ENCODE data around the gene CYTL1. TPM values are rescaled to one million over a fixed set of nuclear protein-coding genes. Genes with fewer than 3 reads are reported as not detected.

CYTL1 gene
- total RNA-seq, 1 experiment from 2014 or later: not detected

- H3K9ac ChIP-seq (ENCODE audit: low read length): no peak overlapping the region
- H3K9me3 ChIP-seq (ENCODE audit: low read length): no peaks in the 10 kb centered on the region
- no TSS peak for BruUV-seq (replicated peaks)
- H3K4me1 ChIP-seq (ENCODE audit: insufficient read depth, low read length): peaks cover 22% of the 10 kb centered on the region
- no peaks in the 10 kb centered on the region for H4K20me1 ChIP-seq (ENCODE audit: low read length)
- no peaks in the 10 kb centered on the region for H3K79me2 ChIP-seq (ENCODE audit: low read length)
- H3K36me3 ChIP-seq (ENCODE audit: low read depth, low read length): no peaks in the 10 kb centered on the region
- no peaks in the 10 kb centered on the region for H3K27me3 ChIP-seq (ENCODE audit: low read length)
- no peaks in the 10 kb centered on the region for H3F3A ChIP-seq (ENCODE audit: low read length, unreplicated experiment)
- DNase-seq (no peak), ATAC-seq (no peak)
- ChIA-PET POLR2A (ENCODE audit: unreplicated experiment) (no interaction called here), CTCF (no interaction called here)
- intact Hi-C loops (cut with micrococcal nuclease): no loop called here
- no peak overlapping the region for H3K4me2 ChIP-seq (ENCODE audit: low read length)
- TF ChIP-seq EZH2phosphoT487 (IDR thresholded peaks at IDR 0.05; ENCODE audit: borderline replicate concordance, low read length) (no peak), CTCF (conservative IDR thresholded peaks at IDR 0.05; ENCODE audit: low read depth, low read length) (no peak), EZH2 (IDR thresholded peaks at IDR 0.05; ENCODE audit: low read length, unreplicated experiment) (no peak)
- H3K27ac ChIP-seq (ENCODE audit: low read length): no peak overlapping the region
- no peaks in the 10 kb centered on the region for H3K9me2 ChIP-seq (replicated peaks; ENCODE audit: low read length)
- H2AFZ ChIP-seq (ENCODE audit: low read length): no peak overlapping the region
- no peak overlapping the region for H3K4me3 ChIP-seq (ENCODE audit: low read length)
Measured at GRCh38 chr4:4989083-4989622, 30.1 kb downstream of the CYTL1 start.

- Histone ChIP-seq H3K4me3 (ENCODE audit: low read length) (no peak overlapping the region), H3F3A (ENCODE audit: low read length, unreplicated experiment) (no peaks in the 10 kb centered on the region), H3K36me3 (ENCODE audit: low read depth, low read length) (no peaks in the 10 kb centered on the region), H3K9me3 (ENCODE audit: low read length) (no peaks in the 10 kb centered on the region), H3K4me1 (ENCODE audit: insufficient read depth, low read length) (peaks cover 24% of the 10 kb centered on the region), H3K9ac (ENCODE audit: low read length) (no peak overlapping the region), H3K4me2 (ENCODE audit: low read length) (no peak overlapping the region), H2AFZ (ENCODE audit: low read length) (no peak overlapping the region), H4K20me1 (ENCODE audit: low read length) (no peaks in the 10 kb centered on the region), H3K27me3 (ENCODE audit: low read length) (no peaks in the 10 kb centered on the region), H3K27ac (ENCODE audit: low read length) (no peak overlapping the region), H3K9me2 (replicated peaks; ENCODE audit: low read length) (no peaks in the 10 kb centered on the region), H3K79me2 (ENCODE audit: low read length) (no peaks in the 10 kb centered on the region)
- BruUV-seq (replicated peaks): no TSS peak
- TF ChIP-seq EZH2 (IDR thresholded peaks at IDR 0.05; ENCODE audit: low read length, unreplicated experiment): no peak
- no peak for TF ChIP-seq CTCF (conservative IDR thresholded peaks at IDR 0.05; ENCODE audit: low read depth, low read length)
- no peak for TF ChIP-seq EZH2phosphoT487 (IDR thresholded peaks at IDR 0.05; ENCODE audit: borderline replicate concordance, low read length)
- ATAC-seq (no peak), DNase-seq (no peak)
- CTCF ChIA-PET: no interaction called here
- intact Hi-C loops (cut with micrococcal nuclease): no loop called here
- POLR2A ChIA-PET (ENCODE audit: unreplicated experiment): no interaction called here
Measured at GRCh38 chr4:4987656-4988055, 31.6 kb downstream of the CYTL1 start.

- peak; percentile 22 for DNase-seq
- no peaks in the 10 kb centered on the region for H3K36me3 ChIP-seq (ENCODE audit: low read depth, low read length)
- H3K4me2 ChIP-seq (ENCODE audit: low read length): no peak overlapping the region
- no peak overlapping the region for H3K9ac ChIP-seq (ENCODE audit: low read length)
- peaks cover 23% of the 10 kb centered on the region for H3K4me1 ChIP-seq (ENCODE audit: insufficient read depth, low read length)
- CTCF ChIA-PET: no interaction called here
- intact Hi-C loops (cut with micrococcal nuclease): no loop called here
- H3K27me3 ChIP-seq (ENCODE audit: low read length): no peaks in the 10 kb centered on the region
- H3K79me2 ChIP-seq (ENCODE audit: low read length): no peaks in the 10 kb centered on the region
- no peaks in the 10 kb centered on the region for H3F3A ChIP-seq (ENCODE audit: low read length, unreplicated experiment)
- H3K9me3 ChIP-seq (ENCODE audit: low read length): no peaks in the 10 kb centered on the region
- BruUV-seq (replicated peaks): no TSS peak
- H2AFZ ChIP-seq (ENCODE audit: low read length): no peak overlapping the region
- no peak for ATAC-seq
- H3K9me2 ChIP-seq (replicated peaks; ENCODE audit: low read length): no peaks in the 10 kb centered on the region
- no peaks in the 10 kb centered on the region for H4K20me1 ChIP-seq (ENCODE audit: low read length)
- no peak overlapping the region for H3K27ac ChIP-seq (ENCODE audit: low read length)
- POLR2A ChIA-PET (ENCODE audit: unreplicated experiment): no interaction called here
- no peak for TF ChIP-seq EZH2phosphoT487 (IDR thresholded peaks at IDR 0.05; ENCODE audit: borderline replicate concordance, low read length)
- TF ChIP-seq CTCF (conservative IDR thresholded peaks at IDR 0.05; ENCODE audit: low read depth, low read length): no peak
- no peak for TF ChIP-seq EZH2 (IDR thresholded peaks at IDR 0.05; ENCODE audit: low read length, unreplicated experiment)
- H3K4me3 ChIP-seq (ENCODE audit: low read length): no peak overlapping the region
Measured at GRCh38 chr4:4986841-4987240, 32.4 kb downstream of the CYTL1 start.

All from PC-3 (cell line).